ENCODE measurements around the gene SELENOF. TPM values are rescaled to one million over a fixed set of nuclear protein-coding genes. Genes with fewer than 3 reads are reported as not detected.

The SELENOF gene
- total and polyA plus RNA-seq, 2 of the 13 experiments (the other 11 are each of a cell fraction or from before 2014, with no cell fraction given): 133 to 163 TPM

GRCh38 chr1:86823821-86824500, 90.0 kb downstream of the SELENOF start (continued):
- peak; percentile 77 for TF ChIP-seq ZMYM4 (CRISPR knock-in tag; IDR thresholded peaks at IDR 0.05)
- TF ChIP-seq NCOR1 (IDR thresholded peaks at IDR 0.05; ENCODE audit: borderline replicate concordance, low read length): peak; percentile 50; the same call in 1 of the 2 replicates
- no peak for TF ChIP-seq ZNF10 (CRISPR knock-in tag; IDR thresholded peaks at IDR 0.05; ENCODE audit: borderline replicate concordance, low read depth)
- TF ChIP-seq FOXJ3 (CRISPR knock-in tag; IDR thresholded peaks at IDR 0.05; ENCODE audit: borderline replicate concordance): peak; percentile 92
- no peak for TF ChIP-seq ONECUT2 (CRISPR knock-in tag; IDR thresholded peaks at IDR 0.05)
- peak; percentile 90 for TF ChIP-seq TCF7 (IDR thresholded peaks at IDR 0.05; ENCODE audit: low read depth)
- TF ChIP-seq FOSL2 (CRISPR knock-in tag; IDR thresholded peaks at IDR 0.05): no peak
- peak; percentile 1; the same call in 1 of the 2 replicates for TF ChIP-seq CEBPB (IDR thresholded peaks at IDR 0.05; ENCODE audit: borderline replicate concordance, low read depth, low read length)
- no peak for TF ChIP-seq ZFP36L2 (CRISPR knock-in tag; IDR thresholded peaks at IDR 0.05)
- TF ChIP-seq HOXA3 (CRISPR knock-in tag; IDR thresholded peaks at IDR 0.05): no peak
- no peak for TF ChIP-seq ZNF468 (CRISPR knock-in tag; IDR thresholded peaks at IDR 0.05)
- TF ChIP-seq ZNF713 (CRISPR knock-in tag; IDR thresholded peaks at IDR 0.05): no peak
- no peak for TF ChIP-seq ZNF484 (CRISPR knock-in tag; IDR thresholded peaks at IDR 0.05; ENCODE audit: borderline replicate concordance, low read depth)
- peak; percentile 43; the same call in 1 of the 2 replicates for TF ChIP-seq ZFP90 (CRISPR knock-in tag; IDR thresholded peaks at IDR 0.05; ENCODE audit: borderline replicate concordance)
- peak; percentile 96 for TF ChIP-seq GATAD2A (CRISPR knock-in tag; IDR thresholded peaks at IDR 0.05)
- peak; percentile 36; the same call in 1 of the 2 replicates for TF ChIP-seq KDM6A (CRISPR knock-in tag; IDR thresholded peaks at IDR 0.05; ENCODE audit: low read depth)
- no peak for TF ChIP-seq FIP1L1 (IDR thresholded peaks at IDR 0.05; ENCODE audit: borderline replicate concordance, insufficient read depth, low read depth, low read length)
- no peak for TF ChIP-seq GRHL1 (CRISPR knock-in tag; conservative IDR thresholded peaks at IDR 0.05)
- peak in 1 of 2 experiments; percentile 56; a peak in 2 of 4 replicates for TF ChIP-seq REST (IDR thresholded peaks at IDR 0.05; ENCODE audit: borderline replicate concordance in 1 of 2, low read depth in 1 of 2, low read length in 2 of 2)
- TF ChIP-seq MYPOP (CRISPR knock-in tag; IDR thresholded peaks at IDR 0.05): no peak
- TF ChIP-seq FOXA1 (IDR thresholded peaks at IDR 0.05): peak; percentile 84
- TF ChIP-seq FOXA1 (CRISPR knock-in tag; IDR thresholded peaks at IDR 0.05): peak; percentile 99
- TF ChIP-seq CERS6 (CRISPR knock-in tag; IDR thresholded peaks at IDR 0.05): no peak
